Activated T-helper 17 cell treated with anti-CD3 and anti-CD28 coated beads, Interleukin-2, amount 50 U/mL, for 72 hours (primary cell): Measurements from ENCODE around the gene DLGAP5. TPM values are rescaled to one million over a fixed set of nuclear protein-coding genes. Genes with fewer than 3 reads are reported as not detected.

Experiments
- ATAC-seq: fragments of 150-1000 bp; cut with Tn5 transposase; replicated peaks from 2 replicates; pipeline ENCODE4 v1.10.0; 2021; ENCODE audit warnings: mild to moderate bottlenecking, moderate library complexity
- H3K27ac Mint-ChIP-seq: one replicate; pipeline ENCODE4 v1.8.0; 2022; ENCODE audit warnings: mixed read lengths
- H3K27me3 Mint-ChIP-seq: one replicate; pipeline ENCODE4 v1.8.0; 2022; ENCODE audit warnings: mixed read lengths
- H3K36me3 Mint-ChIP-seq: one replicate; pipeline ENCODE4 v1.8.0; 2022; ENCODE audit warnings: low read depth, mild to moderate bottlenecking, mixed read lengths
- H3K4me1 Mint-ChIP-seq: one replicate; pipeline ENCODE4 v1.8.0; 2022; ENCODE audit warnings: mixed read lengths
- H3K4me3 Mint-ChIP-seq: one replicate; pipeline ENCODE4 v1.8.0; 2022; ENCODE audit warnings: mild to moderate bottlenecking, mixed read lengths
- H3K9me3 Mint-ChIP-seq: one replicate; pipeline ENCODE4 v1.8.0; 2022; ENCODE audit warnings: mixed read lengths
- total RNA-seq, 2 donors: library from RNA; stranded (reverse); gene quantifications; one replicate each; pipeline ENCODE4 v1.2.3, GENCODE V29; 2022

DLGAP5 gene
- total RNA-seq, 2 donors from 2014 or later = 93.8 to 102 TPM

DNA sequence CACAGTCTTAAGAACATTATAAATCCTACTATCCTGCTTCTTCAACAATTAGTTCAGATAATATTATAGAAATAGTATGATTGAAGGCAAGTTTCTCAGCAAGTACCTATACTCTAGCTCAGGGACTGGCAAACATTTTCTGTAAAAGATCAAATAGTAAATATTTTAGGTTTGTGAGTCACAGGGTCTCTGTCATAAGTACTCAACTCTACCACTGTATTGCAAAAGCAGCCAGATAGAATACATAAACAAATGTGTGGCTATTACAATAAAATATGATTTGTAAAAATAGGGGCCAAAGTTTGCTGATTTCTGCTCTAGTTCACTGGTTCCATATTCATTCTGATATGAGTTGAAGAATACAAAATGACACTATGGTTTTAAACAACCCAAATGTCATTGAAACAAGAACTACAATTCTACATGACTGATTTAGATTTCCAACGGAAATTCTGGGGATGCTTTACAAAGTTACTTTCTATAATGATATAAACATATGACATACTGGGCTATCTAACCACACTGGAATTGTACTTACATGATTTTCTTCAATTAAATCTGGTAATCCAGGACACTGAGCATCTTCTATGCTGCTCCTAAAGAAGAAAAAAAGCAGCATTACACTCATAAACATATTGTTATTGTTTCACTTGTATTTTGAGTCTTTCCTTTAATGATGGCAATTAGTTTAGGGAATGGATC lies 39.2 kb downstream of the DLGAP5 start:
- peaks cover 22% of the 10 kb centered on the region for H3K36me3 Mint-ChIP-seq
- no peak overlapping the region for H3K4me3 Mint-ChIP-seq
- H3K27me3 Mint-ChIP-seq = no peaks in the 10 kb centered on the region
- no peaks in the 10 kb centered on the region for H3K9me3 Mint-ChIP-seq
- no peak overlapping the region for H3K27ac Mint-ChIP-seq
- peaks cover 4% of the 10 kb centered on the region for H3K4me1 Mint-ChIP-seq
- ATAC-seq = no peak

DNA sequence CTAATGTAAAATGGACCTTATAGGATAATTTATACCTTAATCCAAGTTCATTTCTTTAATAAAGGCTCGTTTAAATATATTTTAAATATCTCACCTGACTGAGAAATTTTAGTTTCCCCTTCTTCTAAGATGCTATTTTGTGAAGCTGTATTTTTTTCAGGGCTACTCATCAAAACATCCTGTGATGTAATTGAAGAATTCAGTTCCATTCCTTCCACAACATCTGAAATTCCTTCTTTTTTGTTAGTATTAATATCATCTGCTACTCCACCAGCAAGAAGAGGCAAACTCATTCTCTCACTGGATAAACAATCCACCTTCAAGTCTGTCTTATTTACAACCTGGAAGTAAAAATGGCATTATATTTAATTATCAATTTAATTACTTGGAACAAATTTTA lies 39.8 kb downstream of the DLGAP5 start:
- ATAC-seq = no peak
- no peaks in the 10 kb centered on the region for H3K9me3 Mint-ChIP-seq
- no peaks in the 10 kb centered on the region for H3K27me3 Mint-ChIP-seq
- H3K27ac Mint-ChIP-seq = no peak overlapping the region
- H3K4me3 Mint-ChIP-seq = no peak overlapping the region
- H3K36me3 Mint-ChIP-seq = peaks cover 21% of the 10 kb centered on the region
- H3K4me1 Mint-ChIP-seq = no peaks in the 10 kb centered on the region

DNA sequence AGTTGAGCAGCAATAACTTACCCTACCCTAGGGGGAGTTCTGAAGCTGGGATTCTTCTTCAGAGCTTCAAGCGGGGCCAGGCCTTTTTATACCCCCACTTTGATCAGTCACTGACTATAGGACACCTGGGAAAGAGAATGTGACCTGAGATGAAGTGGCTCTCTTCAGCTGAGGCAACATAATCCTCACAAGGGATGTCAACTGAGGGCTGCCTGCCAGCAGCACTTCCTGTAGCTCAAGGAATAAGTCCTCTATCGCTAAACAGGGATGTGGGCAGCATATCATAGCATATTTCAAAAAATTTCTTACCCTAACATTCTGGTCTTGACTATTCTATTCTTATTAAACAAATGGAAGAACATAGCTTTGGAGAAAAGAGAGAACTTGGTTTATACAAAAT lies 45.0 kb downstream of the DLGAP5 start:
- Mint-ChIP-seq H3K4me1 (no peaks in the 10 kb centered on the region), H3K9me3 (no peaks in the 10 kb centered on the region), H3K27me3 (no peaks in the 10 kb centered on the region), H3K4me3 (no peak overlapping the region), H3K27ac (peak overlapping the region; percentile 28), H3K36me3 (peaks cover 60% of the 10 kb centered on the region)
- no peak for ATAC-seq

DNA sequence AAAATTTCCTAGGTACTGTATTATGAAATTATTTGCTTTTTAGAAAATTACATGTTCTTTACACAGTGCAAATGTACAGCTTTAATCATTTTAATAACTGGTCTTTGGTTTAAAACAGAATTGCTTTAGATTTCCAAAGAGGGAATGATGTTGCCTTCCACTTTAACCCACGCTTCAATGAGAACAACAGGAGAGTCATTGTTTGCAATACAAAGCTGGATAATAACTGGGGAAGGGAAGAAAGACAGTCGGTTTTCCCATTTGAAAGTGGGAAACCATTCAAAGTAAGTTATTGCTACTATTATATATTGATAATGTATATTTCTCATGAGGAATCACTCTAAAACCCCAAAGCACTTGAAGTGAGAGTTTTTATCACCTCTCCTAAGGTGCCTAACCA lies 48.9 kb downstream of the DLGAP5 start:
- ATAC-seq = no peak
- H3K27ac Mint-ChIP-seq = no peak overlapping the region
- peaks cover 95% of the 10 kb centered on the region for H3K36me3 Mint-ChIP-seq
- H3K9me3 Mint-ChIP-seq = no peaks in the 10 kb centered on the region
- H3K27me3 Mint-ChIP-seq = no peaks in the 10 kb centered on the region
- H3K4me3 Mint-ChIP-seq = no peak overlapping the region
- no peaks in the 10 kb centered on the region for H3K4me1 Mint-ChIP-seq

DNA sequence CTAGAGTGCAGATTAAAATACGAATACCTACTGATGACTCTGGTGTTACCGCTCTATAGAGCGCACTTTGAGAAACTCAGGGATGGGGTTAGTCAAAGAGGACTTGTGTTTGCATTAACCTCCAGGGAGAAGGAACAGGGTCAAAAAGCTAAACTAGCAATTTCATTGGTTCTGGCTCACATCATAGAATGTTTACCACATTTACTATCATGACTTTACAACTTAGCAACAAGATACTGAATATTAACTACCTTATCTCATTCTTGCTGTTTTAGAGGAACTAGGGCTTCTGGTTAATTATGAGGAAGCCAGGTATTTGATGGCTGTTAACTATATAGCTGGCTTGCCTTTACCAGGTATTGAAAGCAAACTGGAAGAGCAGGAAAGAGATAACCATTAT lies 49.6 kb downstream of the DLGAP5 start:
- Mint-ChIP-seq H3K27me3 (no peaks in the 10 kb centered on the region), H3K4me1 (no peaks in the 10 kb centered on the region), H3K4me3 (no peak overlapping the region), H3K9me3 (no peaks in the 10 kb centered on the region), H3K36me3 (peaks cover 96% of the 10 kb centered on the region), H3K27ac (no peak overlapping the region)
- no peak for ATAC-seq

DNA sequence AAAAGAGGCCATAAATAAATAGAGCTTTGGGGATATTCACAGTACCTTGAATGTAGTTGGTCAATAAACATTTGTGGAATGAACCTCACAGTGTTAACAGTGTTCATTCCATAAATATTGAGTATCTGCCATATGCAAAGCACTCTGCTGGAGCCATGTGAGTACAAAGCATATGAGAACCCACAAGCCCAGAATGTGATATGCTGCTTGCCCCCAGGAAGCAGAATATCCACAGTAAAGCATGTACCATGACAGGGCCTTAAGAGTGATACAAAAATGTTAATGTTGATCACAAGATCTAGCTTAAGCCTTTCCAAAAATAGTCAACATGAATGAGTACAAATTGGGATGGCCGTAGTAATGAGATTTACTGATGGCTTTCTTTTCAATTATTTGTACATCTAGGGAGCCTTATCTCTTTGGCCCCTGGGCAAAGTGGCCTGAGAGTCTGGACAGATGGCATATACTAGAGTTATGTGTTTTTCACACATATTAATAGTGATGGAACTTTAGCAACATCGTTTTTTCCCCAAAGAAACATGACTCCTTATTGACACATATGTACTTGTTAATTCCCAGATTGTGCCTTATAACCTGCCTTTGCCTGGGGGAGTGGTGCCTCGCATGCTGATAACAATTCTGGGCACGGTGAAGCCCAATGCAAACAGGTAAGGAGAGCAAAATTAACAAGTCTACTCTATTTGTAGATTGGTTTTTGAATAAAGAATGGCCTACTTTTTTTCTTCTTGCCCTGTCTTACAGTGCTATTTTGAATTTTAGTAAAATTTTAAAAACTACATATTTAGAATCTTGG lies 51.5 kb downstream of the DLGAP5 start:
- Mint-ChIP-seq H3K36me3 (peaks cover 87% of the 10 kb centered on the region), H3K4me1 (no peaks in the 10 kb centered on the region), H3K27me3 (no peaks in the 10 kb centered on the region), H3K27ac (no peak overlapping the region), H3K4me3 (no peak overlapping the region), H3K9me3 (no peaks in the 10 kb centered on the region)
- no peak for ATAC-seq

DNA sequence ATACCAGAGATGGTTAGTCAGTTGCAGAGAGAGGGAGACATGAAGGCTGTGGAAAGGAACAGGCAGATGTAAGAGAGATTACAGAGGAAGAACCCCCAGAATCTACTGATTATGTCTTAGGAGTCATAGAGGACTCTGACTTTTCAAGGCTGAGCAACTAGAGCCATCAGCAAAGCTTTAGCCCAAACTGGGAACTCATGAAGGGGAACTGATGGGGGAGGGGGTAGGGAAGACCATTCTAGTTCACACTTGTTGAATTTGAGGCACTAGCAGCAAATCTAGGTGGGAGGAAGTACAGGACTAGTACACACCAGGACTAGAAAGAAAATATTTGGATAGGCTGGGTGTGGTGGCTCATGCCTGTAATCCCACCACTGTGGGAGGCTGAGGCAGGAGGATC lies 52.2 kb downstream of the DLGAP5 start:
- no peaks in the 10 kb centered on the region for H3K27me3 Mint-ChIP-seq
- H3K4me1 Mint-ChIP-seq = no peaks in the 10 kb centered on the region
- H3K9me3 Mint-ChIP-seq = no peaks in the 10 kb centered on the region
- peaks cover 87% of the 10 kb centered on the region for H3K36me3 Mint-ChIP-seq
- no peak for ATAC-seq
- no peak overlapping the region for H3K4me3 Mint-ChIP-seq
- no peak overlapping the region for H3K27ac Mint-ChIP-seq

DNA sequence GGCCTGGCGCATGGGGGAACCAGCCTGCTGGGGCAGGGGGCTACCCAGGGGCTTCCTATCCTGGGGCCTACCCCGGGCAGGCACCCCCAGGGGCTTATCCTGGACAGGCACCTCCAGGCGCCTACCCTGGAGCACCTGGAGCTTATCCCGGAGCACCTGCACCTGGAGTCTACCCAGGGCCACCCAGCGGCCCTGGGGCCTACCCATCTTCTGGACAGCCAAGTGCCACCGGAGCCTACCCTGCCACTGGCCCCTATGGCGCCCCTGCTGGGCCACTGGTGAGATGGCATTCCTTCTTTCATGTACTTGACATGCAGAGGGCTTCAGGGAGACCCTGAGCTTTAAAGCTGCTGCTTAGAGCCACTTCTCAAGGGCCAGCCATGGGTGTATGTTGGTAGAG lies 53.3 kb downstream of the DLGAP5 start:
- Mint-ChIP-seq H3K4me3 (no peak overlapping the region), H3K9me3 (no peaks in the 10 kb centered on the region)
- ATAC-seq = no peak

DNA sequence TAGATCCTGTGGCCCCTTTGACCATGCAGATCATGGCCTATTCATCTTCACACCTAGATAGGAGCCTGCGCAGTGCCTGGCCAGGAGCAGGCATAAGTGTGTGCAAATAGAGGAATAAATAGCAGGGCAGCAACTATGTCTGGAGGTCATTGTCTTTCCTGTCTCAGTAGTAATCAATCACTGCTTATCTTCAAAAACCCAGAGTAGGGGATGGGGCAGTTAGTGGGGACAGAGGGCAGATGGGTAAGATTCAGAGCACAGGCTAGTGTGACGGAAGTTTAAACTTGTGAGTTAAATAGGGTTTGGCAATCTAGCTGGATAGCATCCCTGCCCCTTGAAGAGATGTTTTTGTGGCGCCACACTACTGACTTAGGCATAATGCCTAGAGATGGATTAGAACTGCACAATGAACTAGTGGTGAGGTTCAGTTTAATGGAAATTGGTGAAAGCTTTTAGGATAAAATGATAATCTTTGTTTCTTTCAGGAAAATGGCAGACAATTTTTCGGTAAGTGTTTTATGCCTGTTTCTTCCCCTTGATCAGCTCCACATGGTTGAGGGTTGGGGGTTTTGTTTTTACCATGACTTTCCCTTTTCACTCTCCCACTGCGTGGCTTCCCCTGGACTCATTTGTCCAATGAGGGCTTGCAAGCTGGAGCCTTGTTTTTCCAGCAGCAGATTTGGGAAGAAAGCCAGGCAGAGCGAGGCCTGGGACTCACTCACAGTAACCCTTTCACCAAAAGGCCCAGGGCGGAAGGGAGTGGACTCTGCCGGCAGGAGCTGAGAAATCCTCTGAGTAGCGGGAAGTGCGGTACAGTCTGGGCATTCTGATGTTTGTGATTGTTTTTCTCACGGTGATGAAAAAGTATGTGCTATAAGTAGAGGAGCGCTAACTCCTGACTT lies 54.2 kb downstream of the DLGAP5 start:
- no peak overlapping the region for H3K27ac Mint-ChIP-seq
- peaks cover 74% of the 10 kb centered on the region for H3K36me3 Mint-ChIP-seq
- ATAC-seq = no peak
- no peaks in the 10 kb centered on the region for H3K9me3 Mint-ChIP-seq
- H3K27me3 Mint-ChIP-seq = no peaks in the 10 kb centered on the region
- H3K4me3 Mint-ChIP-seq = no peak overlapping the region
- H3K4me1 Mint-ChIP-seq = no peaks in the 10 kb centered on the region

More for the DNA sequence above, 53.3 kb downstream of the DLGAP5 start:
- H3K36me3 Mint-ChIP-seq = peaks cover 83% of the 10 kb centered on the region
- H3K27ac Mint-ChIP-seq = no peak overlapping the region
- H3K27me3 Mint-ChIP-seq = no peaks in the 10 kb centered on the region
- no peaks in the 10 kb centered on the region for H3K4me1 Mint-ChIP-seq

DNA sequence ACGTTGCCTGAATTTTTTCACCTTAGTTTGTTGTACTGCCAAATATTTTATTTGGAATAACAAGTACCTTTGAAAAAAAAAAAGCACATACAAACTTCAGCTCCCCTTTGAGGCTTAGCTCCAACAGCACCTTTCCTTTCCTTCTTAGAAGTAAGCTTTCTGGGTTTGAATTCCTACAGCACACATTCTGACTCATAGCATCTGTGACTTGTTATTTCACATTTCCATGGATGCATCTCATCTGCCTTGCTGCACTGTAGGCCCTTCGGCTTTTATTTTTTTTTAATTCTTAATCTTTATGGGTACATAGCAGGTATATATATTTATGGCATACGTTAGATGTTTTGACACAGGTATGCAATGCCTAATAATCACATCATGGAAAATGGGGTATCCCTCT lies 55.1 kb downstream of the DLGAP5 start:
- ATAC-seq = no peak
- no peak overlapping the region for H3K27ac Mint-ChIP-seq
- H3K9me3 Mint-ChIP-seq = no peaks in the 10 kb centered on the region
- no peak overlapping the region for H3K4me3 Mint-ChIP-seq
- peaks cover 6% of the 10 kb centered on the region for H3K4me1 Mint-ChIP-seq
- H3K36me3 Mint-ChIP-seq = peaks cover 72% of the 10 kb centered on the region
- no peaks in the 10 kb centered on the region for H3K27me3 Mint-ChIP-seq

DNA sequence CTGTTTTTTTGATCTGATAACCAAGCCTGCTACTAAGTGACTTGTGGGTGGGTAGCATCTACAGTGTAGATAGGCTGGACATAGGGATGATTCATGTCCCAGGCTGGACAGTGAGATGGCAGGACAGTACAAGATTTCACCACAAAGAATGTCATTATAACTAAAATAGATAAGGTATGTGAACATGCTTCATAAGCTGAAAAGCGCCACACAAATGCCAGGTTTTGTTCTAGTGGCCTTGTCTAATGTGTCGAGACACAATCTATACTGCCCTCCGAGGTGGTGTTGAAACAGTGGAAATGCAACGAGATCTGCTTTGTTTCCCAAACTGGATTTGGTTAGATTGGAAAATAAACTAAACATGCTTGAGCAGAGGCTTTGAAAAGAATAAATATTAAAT lies 58.0 kb downstream of the DLGAP5 start:
- peaks cover 9% of the 10 kb centered on the region for H3K4me1 Mint-ChIP-seq
- H3K36me3 Mint-ChIP-seq = peaks cover 43% of the 10 kb centered on the region

DNA sequence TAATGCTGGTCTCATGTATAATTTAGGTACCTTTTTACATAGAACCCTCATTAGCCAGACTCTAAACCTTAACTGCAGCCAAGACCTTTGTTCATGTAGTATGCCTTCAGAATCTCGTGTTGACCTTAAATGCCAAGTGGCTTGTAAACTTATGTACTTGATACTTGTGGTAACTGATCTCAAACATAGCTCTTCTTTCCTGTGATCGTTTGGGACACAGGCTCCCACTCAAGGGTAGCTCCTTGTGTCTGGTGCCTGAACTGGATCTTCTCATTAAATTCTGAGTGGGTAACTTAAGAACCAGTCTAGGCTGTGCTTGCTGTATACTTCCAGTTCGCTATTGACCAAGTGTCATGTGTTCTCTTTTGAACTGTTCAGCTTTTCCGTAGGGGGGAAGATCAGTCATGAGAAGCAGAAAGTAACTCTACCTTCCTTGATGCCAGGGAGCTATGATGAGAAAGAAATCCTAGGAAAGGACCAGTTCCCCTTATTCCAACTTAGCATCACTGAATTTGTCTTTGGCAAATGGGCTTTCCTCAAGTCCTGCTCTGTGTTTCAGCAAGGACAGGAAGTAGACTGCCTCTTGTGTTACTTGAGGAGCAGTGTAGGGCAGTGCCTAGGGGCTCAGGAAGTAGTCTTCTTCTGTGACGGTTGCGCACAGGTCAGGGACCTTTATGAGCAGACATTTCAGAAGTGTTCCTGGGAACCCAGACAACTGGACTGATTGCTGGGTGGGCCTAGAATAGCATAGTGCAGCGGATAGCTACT lies 59.8 kb downstream of the DLGAP5 start:
- Mint-ChIP-seq H3K9me3 (no peaks in the 10 kb centered on the region), H3K27ac (peak overlapping the region; percentile 69), H3K27me3 (no peaks in the 10 kb centered on the region), H3K36me3 (peaks cover 26% of the 10 kb centered on the region), H3K4me3 (peak overlapping the region; percentile 70), H3K4me1 (peaks cover 15% of the 10 kb centered on the region)
- peak; percentile 31 for ATAC-seq

More for the DNA sequence above, 58.0 kb downstream of the DLGAP5 start:
- ATAC-seq = no peak
- H3K4me3 Mint-ChIP-seq = no peak overlapping the region
- no peaks in the 10 kb centered on the region for H3K27me3 Mint-ChIP-seq
- H3K27ac Mint-ChIP-seq = no peak overlapping the region
- H3K9me3 Mint-ChIP-seq = no peaks in the 10 kb centered on the region

DNA sequence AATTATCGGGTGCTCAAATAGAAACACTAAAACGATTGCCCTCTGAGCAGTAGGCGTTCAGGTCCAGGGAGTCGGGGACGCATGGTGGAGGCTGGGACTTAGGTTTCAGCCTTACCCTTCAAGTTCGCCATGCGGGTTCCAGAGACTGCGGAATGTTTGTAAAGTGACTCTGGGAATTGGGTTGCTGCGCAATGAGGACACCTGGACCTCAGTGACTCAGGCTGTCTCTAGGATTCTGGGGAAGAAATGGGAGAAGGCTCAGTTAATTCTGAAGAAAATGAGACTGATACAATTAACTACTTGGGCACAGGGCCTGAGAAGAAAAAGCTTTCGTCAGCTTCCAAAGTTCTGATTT lies 61.2 kb downstream of the DLGAP5 start:
- H3K27ac Mint-ChIP-seq = peak overlapping the region; percentile 74
- ATAC-seq = no peak
- peaks cover 24% of the 10 kb centered on the region for H3K36me3 Mint-ChIP-seq
- H3K4me3 Mint-ChIP-seq = peak overlapping the region; percentile 70
- H3K4me1 Mint-ChIP-seq = peaks cover 20% of the 10 kb centered on the region
- H3K9me3 Mint-ChIP-seq = no peaks in the 10 kb centered on the region
- H3K27me3 Mint-ChIP-seq = no peaks in the 10 kb centered on the region
